IgD-negative memory B cell (primary cell): ENCODE measurements around the gene RNFT2. TPM values are rescaled to one million over a fixed set of nuclear protein-coding genes. Genes with fewer than 3 reads are reported as not detected.
"Not testable (repeated sequence)": the region's sequence is repeated elsewhere in the genome, so short reads cannot be mapped to it uniquely, and the experiment has no call there.

ENCODE experiments used
- H3K27ac Mint-ChIP-seq, 3 donors: one replicate each; pipeline ENCODE4 v1.8.0; 2020 to 2022; ENCODE audit warnings: mild to moderate bottlenecking in 3 of 3, mixed read lengths in 3 of 3, moderate library complexity in 1 of 3
- H3K27me3 Mint-ChIP-seq: one replicate; pipeline ENCODE4 v1.8.0; 2021; ENCODE audit warnings: mixed read lengths
- H3K36me3 Mint-ChIP-seq: one replicate; pipeline ENCODE4 v1.8.0; 2020; ENCODE audit warnings: mild to moderate bottlenecking, mixed read lengths
- H3K4me1 Mint-ChIP-seq, 3 donors: one replicate each; pipeline ENCODE4 v1.8.0; 2020 to 2022; ENCODE audit warnings: mixed read lengths in 3 of 3, mild to moderate bottlenecking in 1 of 3
- H3K4me3 Mint-ChIP-seq, 4 donors: one replicate each; pipeline ENCODE4 v1.8.0; 2020 to 2022; ENCODE audit warnings: mild to moderate bottlenecking in 4 of 4, mixed read lengths in 4 of 4, moderate library complexity in 3 of 4
- H3K9me3 Mint-ChIP-seq, 3 donors: one replicate each; pipeline ENCODE4 v1.8.0; 2020 to 2021; ENCODE audit warnings: mixed read lengths in 3 of 3, mild to moderate bottlenecking in 1 of 3
- polyA plus RNA-seq: library from polyadenylated mRNA; unstranded; fragments of 300-500 nt; fragmentation: Illumina TruSeq; gene quantifications from one replicate; pipeline ENCODE4 v1.2.3, GENCODE V29; 2021

The RNFT2 gene
- polyA plus RNA-seq, 1 donor from 2014 or later = 3.3 TPM

GRCh38 chr12:116808113-116809105 lies 70.3 kb downstream of the RNFT2 start:
- Mint-ChIP-seq H3K9me3 (no peaks in the 10 kb centered on the region), H3K36me3 (no peaks in the 10 kb centered on the region), H3K27me3 (no peaks in the 10 kb centered on the region), H3K4me1 (peaks cover 19 to 31% (median 27%) of the 10 kb centered on the region in 3 donors), H3K27ac (peak overlapping the region in 2 of 3 donors; percentile 47 to 88), H3K4me3 (no peak overlapping the region)

GRCh38 chr12:116812238-116812637 lies 74.1 kb downstream of the RNFT2 start:
- H3K4me3 Mint-ChIP-seq = peak overlapping the region in 1 of 4 donors; percentile 80
- H3K27me3 Mint-ChIP-seq = no peaks in the 10 kb centered on the region
- no peaks in the 10 kb centered on the region for H3K36me3 Mint-ChIP-seq
- peak overlapping the region in 1 of 3 donors; percentile 19 for H3K27ac Mint-ChIP-seq
- H3K9me3 Mint-ChIP-seq = no peaks in the 10 kb centered on the region
- peaks cover 20 to 29% (median 24%) of the 10 kb centered on the region in 3 donors for H3K4me1 Mint-ChIP-seq

GRCh38 chr12:116813271-116814041 lies 75.3 kb downstream of the RNFT2 start:
- peak overlapping the region in 2 of 4 donors; percentile 69 to 80 for H3K4me3 Mint-ChIP-seq
- H3K4me1 Mint-ChIP-seq = peaks cover 32 to 39% (median 32%) of the 10 kb centered on the region in 3 donors
- no peaks in the 10 kb centered on the region for H3K27me3 Mint-ChIP-seq
- no peaks in the 10 kb centered on the region for H3K36me3 Mint-ChIP-seq
- no peaks in the 10 kb centered on the region for H3K9me3 Mint-ChIP-seq
- peak overlapping the region in 2 of 3 donors; percentile 45 to 71 for H3K27ac Mint-ChIP-seq

- not testable (repeated sequence) for H3K9me3 Mint-ChIP-seq, H3K36me3 Mint-ChIP-seq, H3K27me3 Mint-ChIP-seq
- peak overlapping the region in 2 of 3 donors; percentile 14 to 71 for H3K27ac Mint-ChIP-seq
- H3K4me1 Mint-ChIP-seq = peaks cover 37 to 45% (median 40%) of the 10 kb centered on the region in 3 donors
- H3K4me3 Mint-ChIP-seq = peak overlapping the region in 3 of 4 donors; percentile 30 to 69 (median 63)
These were observed 76.7 kb downstream of the RNFT2 start for GRCh38 chr12:116814766-116815165.

- no peaks in the 10 kb centered on the region for H3K36me3 Mint-ChIP-seq
- peaks cover 31 to 40% (median 39%) of the 10 kb centered on the region in 3 donors for H3K4me1 Mint-ChIP-seq
- H3K4me3 Mint-ChIP-seq = peak overlapping the region; percentile 81 to 97 (median 95)
- no peaks in the 10 kb centered on the region for H3K9me3 Mint-ChIP-seq
- H3K27ac Mint-ChIP-seq = peak overlapping the region; percentile 92 to 98 (median 94)
- no peaks in the 10 kb centered on the region for H3K27me3 Mint-ChIP-seq
These were observed 80.3 kb downstream of the RNFT2 start for GRCh38 chr12:116818341-116818856.

- Mint-ChIP-seq H3K36me3 (no peaks in the 10 kb centered on the region), H3K27me3 (no peaks in the 10 kb centered on the region), H3K27ac (peak overlapping the region; percentile 92 to 99 (median 94)), H3K4me3 (peak overlapping the region; percentile 81 to 97 (median 95)), H3K4me1 (peaks cover 26 to 38% (median 31%) of the 10 kb centered on the region in 3 donors), H3K9me3 (no peaks in the 10 kb centered on the region)
These were observed 81.1 kb downstream of the RNFT2 start for GRCh38 chr12:116818948-116819832.

GRCh38 chr12:116820064-116820656 lies 82.0 kb downstream of the RNFT2 start:
- Mint-ChIP-seq H3K36me3 (no peaks in the 10 kb centered on the region), H3K27me3 (no peaks in the 10 kb centered on the region), H3K4me1 (peaks cover 21 to 29% (median 27%) of the 10 kb centered on the region in 3 donors), H3K4me3 (peak overlapping the region; percentile 6 to 81 (median 34)), H3K27ac (peak overlapping the region; percentile 35 to 94 (median 92)), H3K9me3 (peaks cover 0 to 2% (median 0%) of the 10 kb centered on the region in 3 donors)

GRCh38 chr12:116821291-116821690 lies 83.2 kb downstream of the RNFT2 start:
- Mint-ChIP-seq H3K36me3 (peaks cover 1% of the 10 kb centered on the region), H3K27ac (no peak overlapping the region), H3K4me3 (no peak overlapping the region), H3K9me3 (peaks cover 0 to 2% (median 0%) of the 10 kb centered on the region in 3 donors), H3K4me1 (peaks cover 20 to 23% (median 22%) of the 10 kb centered on the region in 3 donors), H3K27me3 (no peaks in the 10 kb centered on the region)

GRCh38 chr12:116827432-116827831 lies 89.3 kb downstream of the RNFT2 start:
- Mint-ChIP-seq H3K27ac (no peak overlapping the region), H3K4me1 (peaks cover 0 to 1% (median under 1%) of the 10 kb centered on the region in 3 donors), H3K9me3 (peaks cover 0 to 2% (median 2%) of the 10 kb centered on the region in 3 donors), H3K36me3 (peaks cover 7% of the 10 kb centered on the region), H3K4me3 (no peak overlapping the region), H3K27me3 (no peaks in the 10 kb centered on the region)

GRCh38 chr12:116832353-116832752 lies 94.2 kb downstream of the RNFT2 start:
- H3K4me1 Mint-ChIP-seq = peaks cover 0 to 3% (median 0%) of the 10 kb centered on the region in 3 donors
- peaks cover 11% of the 10 kb centered on the region for H3K36me3 Mint-ChIP-seq
- H3K27ac Mint-ChIP-seq = no peak overlapping the region
- H3K4me3 Mint-ChIP-seq = no peak overlapping the region
- H3K9me3 Mint-ChIP-seq = peaks cover 0 to 4% (median 0%) of the 10 kb centered on the region in 3 donors
- no peaks in the 10 kb centered on the region for H3K27me3 Mint-ChIP-seq

GRCh38 chr12:116833474-116833873 lies 95.4 kb downstream of the RNFT2 start:
- H3K27ac Mint-ChIP-seq = no peak overlapping the region
- H3K4me3 Mint-ChIP-seq = no peak overlapping the region

GRCh38 chr12:116835484-116835883 lies 97.4 kb downstream of the RNFT2 start:
- Mint-ChIP-seq H3K27me3 (no peaks in the 10 kb centered on the region), H3K4me1 (peaks cover 0 to 12% (median 11%) of the 10 kb centered on the region in 3 donors), H3K9me3 (peaks cover 0 to 3% (median 2%) of the 10 kb centered on the region in 3 donors), H3K36me3 (peaks cover 12% of the 10 kb centered on the region), H3K4me3 (no peak overlapping the region), H3K27ac (peak overlapping the region in 1 of 3 donors; percentile 67)

More at GRCh38 chr12:116833474-116833873, 95.4 kb downstream of the RNFT2 start:
- H3K9me3 Mint-ChIP-seq = peaks cover 0 to 4% (median 3%) of the 10 kb centered on the region in 3 donors
- no peaks in the 10 kb centered on the region for H3K27me3 Mint-ChIP-seq
- H3K4me1 Mint-ChIP-seq = peaks cover 0 to 10% (median 6%) of the 10 kb centered on the region in 3 donors
- H3K36me3 Mint-ChIP-seq = peaks cover 12% of the 10 kb centered on the region

GRCh38 chr12:116837097-116837496 lies 99.0 kb downstream of the RNFT2 start:
- Mint-ChIP-seq H3K36me3 (peaks cover 16% of the 10 kb centered on the region), H3K27ac (peak overlapping the region in 1 of 3 donors; percentile 92)

More at GRCh38 chr12:116837097-116837496, 99.0 kb downstream of the RNFT2 start:
- Mint-ChIP-seq H3K4me3 (peak overlapping the region in 1 of 4 donors; percentile 8), H3K4me1 (peaks cover 0 to 12% (median 11%) of the 10 kb centered on the region in 3 donors), H3K27me3 (no peaks in the 10 kb centered on the region), H3K9me3 (peaks cover 0 to 3% (median 2%) of the 10 kb centered on the region in 3 donors)
